Muscle of leg (tissue), 16 donors: ENCODE results near the gene SLC6A13. TPM values are rescaled to one million over a fixed set of nuclear protein-coding genes. Genes with fewer than 3 reads are reported as not detected.
"Not testable (repeated sequence)": the region's sequence is repeated elsewhere in the genome, so short reads cannot be mapped to it uniquely, and the experiment has no call there.

Experiments
- DNase-seq: peaks from one replicate; pipeline ENCODE4 v3.0.0; 2013
- H3K27ac ChIP-seq: one replicate; pipeline ENCODE4 v1.5.1; 2013; ENCODE audit warnings: mild to moderate bottlenecking, low read length, control low read depth
- H3K27me3 ChIP-seq: one replicate; pipeline ENCODE4 v1.6.1; 2013; ENCODE audit warnings: low read length; ENCODE audit not compliant: control insufficient read depth, insufficient read depth
- H3K36me3 ChIP-seq: one replicate; pipeline ENCODE4 v1.6.1; 2013; ENCODE audit warnings: low read length; ENCODE audit not compliant: control insufficient read depth, insufficient read depth
- H3K4me1 ChIP-seq: one replicate; pipeline ENCODE4 v1.6.1; 2013; ENCODE audit warnings: low read length; ENCODE audit not compliant: control insufficient read depth, insufficient read depth
- H3K4me3 ChIP-seq: one replicate; pipeline ENCODE4 v1.5.1; 2013; ENCODE audit warnings: low read length, control low read depth
- H3K9me3 ChIP-seq: replicated peaks from 2 replicates; pipeline ENCODE4 v1.6.1; 2013; ENCODE audit warnings: low read depth, low read length; ENCODE audit not compliant: control insufficient read depth
- WGBS: methylation state at CpG from one replicate; pipeline ENCODE4 v1.1.5; 2013; ENCODE audit warnings: missing lambda C conversion rate; ENCODE audit not compliant: insufficient coverage; 5-methylcytosine and 5-hydroxymethylcytosine counted together
- long read RNA-seq, 11 donors: transcript quantifications; one replicate each; lab custom pipeline, GENCODE V29; 2026
- polyA plus RNA-seq, 8 donors: library from polyadenylated mRNA; unstranded; fragments of 120-200 nt; gene quantifications; one replicate each; pipeline versions ENCODE4 v1.2.1 to v1.2.3, GENCODE V29; 2013; ENCODE audit warnings: inconsistent platforms in 1 of 8, low replicate concordance in 1 of 8; ENCODE audit not compliant: insufficient read length in 8 of 8, insufficient read depth in 1 of 8
- total RNA-seq: library from RNA; stranded (reverse); fragments of 120-200 nt; gene quantifications from one replicate; pipeline ENCODE4 v1.2.4, GENCODE V29; 2013

Gene SLC6A13
- total RNA-seq (2.4 TPM), polyA plus RNA-seq (1 to 10 TPM in 7 of 8 donors, under 1 TPM in 1; 0.77 to 7.5 (median 3.3) TPM)
- long read RNA-seq, donor 1, partial matches to known transcripts, result 0 of 1 reads
- long read RNA-seq, donor 1, other reads (novel, unspliced or antisense), result 0 of 1 reads
- long read RNA-seq, donor 2, result 0 reads
- long read RNA-seq, donor 3, partial matches to known transcripts, result 0 of 2 reads
- long read RNA-seq, donor 3, other reads (novel, unspliced or antisense), result 0 of 2 reads
- long read RNA-seq, donor 4, result 0 reads
- long read RNA-seq, donor 5, partial matches to known transcripts, result 0 of 1 reads
- long read RNA-seq, donor 5, other reads (novel, unspliced or antisense), result 0 of 1 reads
- long read RNA-seq, donor 6, result 0 reads
- long read RNA-seq, donor 7, partial matches to known transcripts, result 0 of 1 reads
- long read RNA-seq, donor 7, other reads (novel, unspliced or antisense), result 0 of 1 reads
- long read RNA-seq, donor 8, partial matches to known transcripts, result 0 of 1 reads
- long read RNA-seq, donor 8, other reads (novel, unspliced or antisense), result 0 of 1 reads
- long read RNA-seq, donor 9, result 0 reads
- long read RNA-seq, donor 10, partial matches to known transcripts, result 0 of 1 reads
- long read RNA-seq, donor 10, other reads (novel, unspliced or antisense), result 0 of 1 reads
- long read RNA-seq, donor 11, result 0 reads

GRCh38 chr12:262817-263216 is at the start of gene SLC6A13:
SLC6A13 (minus strand) TSS chr12:262836; CDS start chr12:260052, 2,784 bp downstream.
- H3K27ac ChIP-seq, result no peak within 1 kb of the TSS
- WGBS, result no CpG with 5 or more reads among the region's 7 CpGs
- no peaks in the 10 kb centered on the region for H3K36me3 ChIP-seq
- peak; percentile 39 for DNase-seq
- H3K4me3 ChIP-seq, result no peak within 1 kb of the TSS
- H3K4me1 ChIP-seq, result peaks cover under 1% of the 10 kb centered on the region
- H3K27me3 ChIP-seq, result peaks cover 12% of the 10 kb centered on the region
- no peaks in the 10 kb centered on the region for H3K9me3 ChIP-seq

GRCh38 chr12:308511-308910 is 45.9 kb upstream of the SLC6A13 start:
- Histone ChIP-seq H3K36me3 (peaks cover 55% of the 10 kb centered on the region), H3K27me3 (no peaks in the 10 kb centered on the region), H3K4me1 (no peaks in the 10 kb centered on the region), H3K9me3 (no peaks in the 10 kb centered on the region), H3K27ac (no peak overlapping the region), H3K4me3 (no peak overlapping the region)
- no peak for DNase-seq
- WGBS, result no CpG with 5 or more reads among the region's 2 CpGs

GRCh38 chr12:307406-307805 is 44.8 kb upstream of the SLC6A13 start:
- WGBS, result 96% methylated on average over 10 of the region's 10 CpGs
- no peak for DNase-seq
- H3K27ac ChIP-seq, result no peak overlapping the region
- H3K9me3 ChIP-seq, result no peaks in the 10 kb centered on the region
- H3K4me1 ChIP-seq, result no peaks in the 10 kb centered on the region
- no peaks in the 10 kb centered on the region for H3K27me3 ChIP-seq
- H3K4me3 ChIP-seq, result no peak overlapping the region
- H3K36me3 ChIP-seq, result peaks cover 51% of the 10 kb centered on the region

- no CpG with 5 or more reads among the region's 5 CpGs for WGBS
- Histone ChIP-seq H3K4me1 (no peaks in the 10 kb centered on the region), H3K27ac (no peak overlapping the region), H3K4me3 (no peak overlapping the region), H3K9me3 (no peaks in the 10 kb centered on the region), H3K27me3 (no peaks in the 10 kb centered on the region), H3K36me3 (peaks cover 33% of the 10 kb centered on the region)
- no peak for DNase-seq
Observed at GRCh38 chr12:304805-305204, 42.2 kb upstream of the SLC6A13 start.

- not testable (repeated sequence) for DNase-seq, H3K9me3 ChIP-seq, H3K27me3 ChIP-seq, H3K27ac ChIP-seq, H3K4me3 ChIP-seq, H3K4me1 ChIP-seq
- no CpG with 5 or more reads among the region's 3 CpGs for WGBS
- H3K36me3 ChIP-seq, result peaks cover 25% of the 10 kb centered on the region
Observed at GRCh38 chr12:302766-303165, 40.1 kb upstream of the SLC6A13 start.

GRCh38 chr12:300166-300565 is 37.5 kb upstream of the SLC6A13 start:
- not testable (repeated sequence) for H3K27ac ChIP-seq, H3K9me3 ChIP-seq, H3K27me3 ChIP-seq, H3K4me3 ChIP-seq, H3K4me1 ChIP-seq, DNase-seq
- WGBS, result no CpG with 5 or more reads among the region's 1 CpG
- H3K36me3 ChIP-seq, result peaks cover 14% of the 10 kb centered on the region

GRCh38 chr12:299511-299910 is 36.9 kb upstream of the SLC6A13 start:
- not testable (repeated sequence) for H3K4me1 ChIP-seq, DNase-seq, H3K27me3 ChIP-seq, H3K27ac ChIP-seq, H3K9me3 ChIP-seq, H3K4me3 ChIP-seq
- peaks cover 19% of the 10 kb centered on the region for H3K36me3 ChIP-seq
- no CpG with 5 or more reads among the region's 5 CpGs for WGBS

- H3K27ac ChIP-seq, H3K4me1 ChIP-seq, H3K27me3 ChIP-seq, DNase-seq, H3K9me3 ChIP-seq, H3K4me3 ChIP-seq: not testable (repeated sequence)
- H3K36me3 ChIP-seq, result peaks cover 18% of the 10 kb centered on the region
- WGBS, result 92% methylated on average over 8 of the region's 8 CpGs
Observed at GRCh38 chr12:298059-298458, 35.4 kb upstream of the SLC6A13 start.

- peaks cover 31% of the 10 kb centered on the region for H3K36me3 ChIP-seq
- no peaks in the 10 kb centered on the region for H3K9me3 ChIP-seq
- no peaks in the 10 kb centered on the region for H3K4me1 ChIP-seq
- WGBS, result no CpG with 5 or more reads among the region's 1 CpG
- no peak overlapping the region for H3K27ac ChIP-seq
- DNase-seq, result no peak
- H3K27me3 ChIP-seq, result no peaks in the 10 kb centered on the region
- no peak overlapping the region for H3K4me3 ChIP-seq
Observed at GRCh38 chr12:295132-295531, 32.5 kb upstream of the SLC6A13 start.

GRCh38 chr12:293199-293598 is 30.6 kb upstream of the SLC6A13 start:
- no peaks in the 10 kb centered on the region for H3K9me3 ChIP-seq
- WGBS, result no CpG with 5 or more reads among the region's 5 CpGs
- no peaks in the 10 kb centered on the region for H3K4me1 ChIP-seq
- H3K36me3 ChIP-seq, result peaks cover 36% of the 10 kb centered on the region
- no peak overlapping the region for H3K4me3 ChIP-seq
- H3K27me3 ChIP-seq, result no peaks in the 10 kb centered on the region
- H3K27ac ChIP-seq, result no peak overlapping the region
- no peak for DNase-seq
